OCI-LY3 (cell line): ENCODE measurements around the gene TUBA3E.
"Not testable (repeated sequence)": the region's sequence is repeated elsewhere in the genome, so short reads cannot be mapped to it uniquely, and the experiment has no call there.

ENCODE experiments used
- H2AFZ ChIP-seq: fragments of 200-600, 300-600 bp; shearing (Covaris generic); 2 replicates; pipeline ENCODE4 v1.6.0; 2014; ENCODE audit warnings: antibody characterized with exemption, low read depth, low read length
- H3K27ac ChIP-seq: fragments of 200-600, 300-600 bp; sonication (generic); 2 replicates; pipeline ENCODE4 v1.5.1; 2014; ENCODE audit warnings: mild to moderate bottlenecking, low read length, moderate library complexity, mixed read lengths
- H3K27me3 ChIP-seq: fragments of 200-600, 300-600 bp; sonication (generic); 2 replicates; pipeline ENCODE4 v1.6.1; 2014; ENCODE audit warnings: low read depth, low read length, mixed read lengths
- H3K36me3 ChIP-seq: fragments of 200-600, 300-600 bp; sonication (generic); replicated peaks from 2 replicates; pipeline ENCODE3; 2014; ENCODE audit warnings: low read depth, low read length, mixed read lengths
- H3K4me1 ChIP-seq: fragments of 300-600, 200-600 bp; sonication (generic); 2 replicates; pipeline ENCODE4 v1.6.1; 2014; ENCODE audit warnings: low read length, mixed read lengths
- H3K4me2 ChIP-seq: fragments of 200-600, 300-600 bp; sonication (generic); 2 replicates; pipeline ENCODE4 v1.6.1; 2014; ENCODE audit warnings: low read length, mixed read lengths
- H3K4me3 ChIP-seq: fragments of 300-600, 200-600 bp; sonication (generic); 2 replicates; pipeline ENCODE4 v1.5.1; 2014; ENCODE audit warnings: antibody characterized with exemption, mild to moderate bottlenecking, low read length, moderate library complexity
- H3K79me2 ChIP-seq: fragments of 300-600, 200-600 bp; shearing (Covaris generic); 2 replicates; pipeline ENCODE4 v1.6.1; 2014; ENCODE audit warnings: mild to moderate bottlenecking, low read length, mixed read lengths
- H3K9ac ChIP-seq: fragments of 300-600, 200-600 bp; shearing (Covaris generic); 2 replicates; pipeline ENCODE4 v1.6.0; 2014; ENCODE audit warnings: mild to moderate bottlenecking, low read length, moderate library complexity
- H3K9me3 ChIP-seq: fragments of 200-600, 300-600 bp; shearing (Covaris generic); 2 replicates; pipeline ENCODE4 v1.6.1; 2014; ENCODE audit warnings: low read length, mixed read lengths; ENCODE audit not compliant: insufficient read depth
- H4K20me1 ChIP-seq: fragments of 200-600, 300-600 bp; sonication (generic); 2 replicates; pipeline ENCODE4 v1.6.1; 2016; ENCODE audit warnings: low read length, mixed read lengths; ENCODE audit not compliant: insufficient read depth
- CTCF ChIP-seq: fragments of 200-600, 300-600 bp; sonication (generic); IDR thresholded peaks from 2 replicates; pipeline ENCODE4 v1.5.1; 2014; ENCODE audit warnings: antibody characterized with exemption, low read length, low read depth
- EZH2phosphoT487 ChIP-seq: fragments of 200-600 bp; shearing (Covaris generic); IDR thresholded peaks from 2 replicates; pipeline ENCODE4 v1.6.1; 2018; ENCODE audit warnings: antibody characterized with exemption, mixed run types, low read depth

TUBA3E gene

GRCh38 chr2:130186391-130186790, 11.8 kb downstream of the TUBA3E start:
- TF ChIP-seq EZH2phosphoT487 = no peak
- TF ChIP-seq CTCF = no peak
- H3K79me2 ChIP-seq = peaks cover 34% of the 10 kb centered on the region
- no peak overlapping the region for H2AFZ ChIP-seq
- H3K36me3 ChIP-seq = no peaks in the 10 kb centered on the region
- no peak overlapping the region for H3K4me2 ChIP-seq
- no peak overlapping the region for H3K4me3 ChIP-seq
- no peak overlapping the region for H3K9ac ChIP-seq
- peaks cover 4% of the 10 kb centered on the region; the same call in 1 of the 2 replicates for H3K4me1 ChIP-seq
- no peaks in the 10 kb centered on the region for H3K27me3 ChIP-seq
- H4K20me1 ChIP-seq = no peaks in the 10 kb centered on the region
- H3K27ac ChIP-seq = no peak overlapping the region
- H3K9me3 ChIP-seq = no peaks in the 10 kb centered on the region

GRCh38 chr2:130185896-130186295, 12.3 kb downstream of the TUBA3E start:
- no peaks in the 10 kb centered on the region for H3K36me3 ChIP-seq
- no peak overlapping the region for H3K27ac ChIP-seq
- H2AFZ ChIP-seq = no peak overlapping the region
- H3K79me2 ChIP-seq = peaks cover 39% of the 10 kb centered on the region
- no peak overlapping the region for H3K9ac ChIP-seq
- H3K4me2 ChIP-seq = no peak overlapping the region
- no peaks in the 10 kb centered on the region for H3K9me3 ChIP-seq
- H3K4me3 ChIP-seq = no peak overlapping the region
- H3K27me3 ChIP-seq = no peaks in the 10 kb centered on the region
- peaks cover 4% of the 10 kb centered on the region; the same call in 1 of the 2 replicates for H3K4me1 ChIP-seq
- H4K20me1 ChIP-seq = no peaks in the 10 kb centered on the region
- no peak for TF ChIP-seq CTCF
- TF ChIP-seq EZH2phosphoT487 = no peak

- Histone ChIP-seq H3K79me2 (peaks cover 44% of the 10 kb centered on the region), H2AFZ (no peak overlapping the region), H3K27me3 (no peaks in the 10 kb centered on the region), H3K4me3 (no peak overlapping the region), H3K27ac (no peak overlapping the region), H3K4me2 (no peak overlapping the region), H3K9me3 (no peaks in the 10 kb centered on the region), H3K36me3 (no peaks in the 10 kb centered on the region), H3K9ac (no peak overlapping the region), H4K20me1 (no peaks in the 10 kb centered on the region), H3K4me1 (peaks cover 5% of the 10 kb centered on the region)
- TF ChIP-seq CTCF (no peak), EZH2phosphoT487 (no peak)
These were observed 12.8 kb downstream of the TUBA3E start for GRCh38 chr2:130185436-130185835.

GRCh38 chr2:130183512-130184373, 14.5 kb downstream of the TUBA3E start:
- Histone ChIP-seq H3K9me3 (no peaks in the 10 kb centered on the region), H3K4me1 (peaks cover 10% of the 10 kb centered on the region), H3K9ac (peak overlapping the region; percentile 94), H3K4me2 (peak overlapping the region; percentile 99), H4K20me1 (no peaks in the 10 kb centered on the region), H3K79me2 (peaks cover 61% of the 10 kb centered on the region), H3K36me3 (no peaks in the 10 kb centered on the region), H3K27ac (no peak overlapping the region), H3K27me3 (no peaks in the 10 kb centered on the region), H2AFZ (no peak overlapping the region), H3K4me3 (peak overlapping the region; percentile 100)
- TF ChIP-seq EZH2phosphoT487 = no peak
- no peak for TF ChIP-seq CTCF

GRCh38 chr2:130182826-130183511, 15.3 kb downstream of the TUBA3E start:
- Histone ChIP-seq H3K9ac (peak overlapping the region; percentile 94), H3K27ac (peak overlapping the region; percentile 46), H3K79me2 (peaks cover 69% of the 10 kb centered on the region), H3K4me3 (peak overlapping the region; percentile 100), H3K4me2 (peak overlapping the region; percentile 99)
- H3K4me1 ChIP-seq, H2AFZ ChIP-seq, H3K36me3 ChIP-seq, H4K20me1 ChIP-seq, H3K9me3 ChIP-seq, H3K27me3 ChIP-seq: not testable (repeated sequence)
